HG02840 (cell line): ENCODE data around the gene PDE5A.
"Not testable (repeated sequence)": the region's sequence is repeated elsewhere in the genome, so short reads cannot be mapped to it uniquely, and the experiment has no call there.

Experiments used
- ATAC-seq: cut with Tn5 transposase; IDR thresholded peaks from one replicate; pipeline ENCODE4 v1.9.1; 2021; ENCODE audit warnings: mild to moderate bottlenecking, moderate library complexity, moderate number of reproducible peaks; ENCODE audit not compliant: unreplicated experiment, low FRiP score

Gene PDE5A

DNA sequence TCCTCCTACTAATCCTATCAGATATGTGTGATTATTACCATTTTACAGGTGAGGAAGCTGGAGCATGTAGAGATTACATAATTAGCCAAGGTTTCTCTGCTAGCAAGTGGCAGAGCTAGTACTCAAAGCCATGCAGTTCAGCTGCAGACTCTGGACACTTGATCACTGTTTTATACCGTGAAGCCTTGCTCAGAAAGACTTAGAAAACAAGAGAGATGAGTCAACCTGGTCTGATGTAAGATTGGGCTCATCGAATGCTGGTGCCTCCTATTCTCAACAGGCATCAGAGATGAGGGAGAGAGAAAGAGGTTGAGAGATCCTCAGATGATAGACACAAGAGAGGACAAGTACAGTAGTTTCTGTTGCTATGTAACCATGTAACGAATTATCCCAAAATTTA, 19.0 kb upstream of the PDE5A start:
- ATAC-seq: no peak

DNA sequence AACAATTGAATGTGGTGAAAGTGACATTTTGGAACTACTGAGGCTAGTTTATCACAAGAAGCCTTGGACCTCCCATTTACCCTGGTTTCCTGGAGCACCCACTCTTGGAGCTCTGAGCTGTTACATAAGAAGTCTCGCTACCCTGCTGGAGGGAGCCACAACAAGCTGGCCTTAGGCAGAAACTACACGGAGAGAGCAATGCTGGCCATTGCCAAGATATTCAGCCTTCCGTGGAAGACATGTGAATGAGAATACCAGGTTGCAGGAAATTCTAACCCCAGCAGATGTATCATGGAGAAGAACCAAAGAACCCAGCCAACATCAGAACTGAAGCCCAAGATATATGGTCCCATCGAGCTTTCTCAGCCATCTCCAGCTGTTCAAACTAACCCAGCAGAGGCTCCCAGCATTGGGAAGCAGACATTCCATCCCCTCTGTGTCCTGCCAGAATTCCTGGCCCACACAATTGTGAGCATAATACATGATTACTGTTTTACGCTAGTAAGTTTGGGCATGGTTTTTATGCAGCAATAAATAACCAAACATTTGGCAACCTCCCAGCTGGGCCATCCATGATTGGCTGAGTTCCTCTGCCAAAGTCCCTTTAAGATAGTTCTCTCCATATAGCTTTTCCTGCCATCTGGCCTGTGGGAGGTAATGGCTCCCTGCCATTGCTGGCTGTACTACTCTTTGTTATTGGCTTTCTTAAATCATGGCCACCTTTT, 17.9 kb upstream of the PDE5A start:
- ATAC-seq: no peak

DNA sequence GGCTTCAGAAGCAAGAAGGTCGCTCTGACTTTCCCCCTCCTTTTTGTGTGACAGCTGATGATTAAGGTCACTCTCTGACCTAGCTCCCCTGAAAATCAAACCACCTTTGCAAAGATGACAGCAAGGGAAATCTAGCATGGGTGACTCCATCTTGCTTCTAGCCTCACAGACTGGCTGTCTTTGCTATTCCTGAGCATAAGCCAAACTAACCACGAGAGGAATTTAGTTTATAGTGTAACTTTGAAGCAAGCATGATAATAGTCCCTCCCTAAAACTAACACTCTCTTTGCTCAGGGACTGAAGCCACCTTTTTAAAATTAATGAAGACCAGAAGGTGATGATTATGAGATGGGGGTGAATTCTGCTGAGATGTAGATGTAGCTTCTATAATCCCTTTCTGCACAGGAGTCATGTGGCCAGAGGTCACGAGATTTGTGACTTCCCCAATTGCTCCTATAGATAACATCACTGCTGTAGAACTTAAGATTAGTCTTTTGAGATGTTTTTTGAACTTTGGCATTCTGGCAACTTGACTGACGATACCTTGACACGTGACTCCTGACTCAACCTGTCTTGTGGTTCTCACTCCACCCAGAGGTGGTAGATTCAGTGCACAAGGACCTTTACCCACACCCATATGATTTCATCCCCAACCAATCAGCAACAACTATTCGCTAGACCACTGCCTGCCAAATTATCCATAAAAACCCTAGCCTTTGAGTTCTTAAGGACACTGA, 14.9 kb upstream of the PDE5A start:
- ATAC-seq: no peak

DNA sequence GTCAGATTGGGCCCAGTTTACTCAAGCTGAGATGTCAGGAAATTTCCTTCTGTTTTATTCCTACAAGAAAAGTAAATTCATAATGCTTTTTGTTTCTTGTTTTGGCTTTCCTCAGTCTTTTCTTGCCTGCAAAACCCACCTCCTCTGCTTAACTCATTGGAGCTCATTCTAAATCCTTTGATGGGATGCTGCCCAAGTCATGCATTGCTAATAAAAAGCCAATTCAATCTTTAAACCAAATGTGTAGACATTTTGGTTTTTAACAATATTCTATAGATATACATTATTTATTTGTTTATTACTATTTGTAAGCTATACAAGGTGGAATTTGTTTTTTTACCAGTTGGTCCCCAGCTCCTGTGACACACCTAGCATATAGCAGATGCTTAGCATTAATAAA, 13.2 kb upstream of the PDE5A start:
- no peak for ATAC-seq

DNA sequence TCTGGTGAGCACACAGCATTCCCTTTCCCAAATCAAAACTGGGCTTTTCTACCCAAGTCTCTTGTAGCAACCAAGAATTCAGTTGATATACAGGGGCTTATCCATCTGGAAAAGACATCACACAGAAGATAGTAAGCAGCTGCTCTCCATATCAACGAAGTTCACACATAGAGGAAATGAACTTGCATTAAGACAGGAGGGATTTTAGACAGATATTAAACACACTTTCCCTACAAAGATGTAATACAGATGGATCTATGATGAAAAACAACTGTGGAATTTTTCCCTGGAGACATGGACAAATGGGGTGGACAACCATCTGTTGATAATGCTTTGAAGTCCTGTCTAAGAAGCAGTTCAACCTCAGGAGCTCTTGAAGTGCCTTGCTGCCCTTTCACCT, 9.8 kb upstream of the PDE5A start:
- no peak for ATAC-seq

DNA sequence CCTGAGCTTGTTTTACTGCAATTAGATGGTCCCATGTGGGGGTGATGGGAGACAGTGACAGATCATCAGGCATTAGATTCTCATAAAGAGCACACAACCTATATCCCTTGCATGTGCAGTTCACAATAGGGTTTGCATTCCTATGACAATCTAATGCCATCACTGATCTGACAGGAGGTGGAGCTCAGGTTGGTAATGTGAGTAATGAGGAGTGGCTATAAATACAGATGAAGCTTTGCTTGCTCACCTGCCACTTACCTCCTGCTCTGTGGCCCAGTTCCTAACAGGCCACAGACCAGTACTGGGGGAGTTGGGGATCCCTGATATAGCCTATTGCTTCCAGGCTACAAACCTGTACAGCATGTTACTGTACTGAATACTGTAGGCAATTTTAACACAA, 8.2 kb upstream of the PDE5A start:
- not testable (repeated sequence) for ATAC-seq

DNA sequence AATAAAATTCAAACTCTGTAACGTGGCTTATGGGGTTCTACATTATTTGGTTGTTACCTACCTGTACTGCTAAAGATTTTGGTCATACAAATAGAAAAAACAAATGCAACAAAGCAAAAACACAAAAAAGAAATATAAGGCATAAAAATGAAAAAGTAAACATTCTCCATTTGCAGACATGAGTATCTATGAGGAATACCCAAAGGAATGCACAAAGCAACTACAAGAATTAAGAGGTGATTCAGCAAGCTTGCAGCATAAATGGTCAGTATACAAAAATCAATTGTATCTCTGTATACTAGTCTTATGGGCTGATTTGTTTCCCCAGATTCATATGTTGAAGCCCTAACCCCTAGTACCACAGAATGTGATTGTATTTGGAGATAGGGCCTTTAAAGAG, 3.6 kb upstream of the PDE5A start:
- ATAC-seq: no peak

DNA sequence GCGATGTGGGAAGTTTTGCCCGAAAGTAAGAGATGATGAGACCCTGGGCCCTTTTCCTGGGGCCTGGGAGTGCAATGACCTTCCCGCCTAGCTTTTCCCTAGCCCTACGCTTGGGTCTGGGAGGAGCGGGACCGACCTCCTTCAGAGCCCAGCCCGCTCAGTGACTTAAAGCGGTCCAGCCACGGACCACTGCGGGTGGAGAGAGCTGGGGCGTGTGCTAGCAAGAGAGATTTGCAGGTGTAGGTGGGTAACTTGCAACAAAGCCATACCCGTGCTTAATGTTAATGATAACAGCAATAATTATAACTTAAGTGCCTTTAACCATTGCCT, 503 bp upstream of the PDE5A start:
- peak; percentile 29 for ATAC-seq

DNA sequence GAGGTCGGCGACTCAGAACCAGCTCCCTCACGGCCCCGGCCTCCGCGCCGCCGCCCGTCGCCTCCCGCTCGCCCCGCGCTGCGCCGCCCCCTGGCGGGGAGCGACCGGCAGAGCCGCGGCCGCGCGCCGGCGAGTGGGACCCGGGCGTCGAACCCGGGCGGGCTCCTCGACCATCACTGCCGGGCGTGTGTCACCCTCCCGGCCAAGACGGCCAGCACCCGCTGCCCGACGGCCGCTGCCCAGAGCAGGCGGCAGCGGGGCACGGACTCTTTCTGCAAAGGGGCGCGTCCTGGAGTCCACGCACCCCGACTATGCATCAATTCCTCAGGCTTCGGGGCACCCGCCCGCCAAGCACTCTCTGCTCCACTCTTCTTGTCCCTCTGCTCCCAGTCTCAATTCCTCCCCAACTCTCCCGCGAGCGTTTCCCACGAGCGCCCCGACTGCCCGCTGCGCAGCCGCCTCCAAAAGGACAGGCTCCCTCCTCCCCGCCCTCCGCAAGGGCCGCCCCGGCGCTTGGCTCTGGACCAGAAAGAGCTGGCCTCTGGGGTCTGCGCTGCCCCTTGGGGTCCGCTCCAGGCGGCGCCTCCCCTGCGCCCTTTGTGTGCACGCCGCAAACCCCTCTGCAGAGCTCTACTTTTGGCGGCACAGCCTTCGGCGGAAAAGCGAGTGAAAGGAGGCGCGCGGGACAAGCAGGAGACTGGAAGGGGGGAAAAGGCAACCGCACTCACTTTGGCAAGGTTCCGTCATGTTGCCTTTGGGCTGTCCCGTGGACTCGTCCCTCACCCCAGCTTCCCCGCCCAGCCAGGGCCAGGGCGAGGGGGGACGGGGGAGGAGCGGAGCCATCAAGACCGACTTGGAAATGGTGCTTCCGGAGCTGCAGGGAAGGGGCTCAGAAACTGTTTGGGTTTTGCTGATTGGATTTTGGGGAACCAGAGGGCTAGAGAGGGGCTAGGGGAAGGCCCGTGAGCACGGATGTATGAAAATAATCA, 1.0 kb downstream of the PDE5A start:
- peak; percentile 61 for ATAC-seq

DNA sequence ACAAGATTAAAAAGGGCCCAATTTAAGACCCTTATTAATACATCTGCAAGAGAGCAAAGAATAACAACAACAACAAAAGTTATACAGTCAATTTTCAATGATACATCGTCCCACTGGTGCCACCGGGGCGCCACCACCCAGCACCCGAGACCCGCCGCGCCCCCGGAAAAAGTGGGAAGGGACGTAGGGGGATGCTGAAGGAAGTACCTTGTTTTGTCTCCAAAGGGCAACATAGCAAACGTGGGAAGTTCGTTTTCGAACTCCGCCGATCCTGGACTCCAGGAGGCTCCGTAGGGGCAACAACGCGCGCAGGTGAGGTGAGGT, 1.7 kb downstream of the PDE5A start:
- no peak for ATAC-seq

DNA sequence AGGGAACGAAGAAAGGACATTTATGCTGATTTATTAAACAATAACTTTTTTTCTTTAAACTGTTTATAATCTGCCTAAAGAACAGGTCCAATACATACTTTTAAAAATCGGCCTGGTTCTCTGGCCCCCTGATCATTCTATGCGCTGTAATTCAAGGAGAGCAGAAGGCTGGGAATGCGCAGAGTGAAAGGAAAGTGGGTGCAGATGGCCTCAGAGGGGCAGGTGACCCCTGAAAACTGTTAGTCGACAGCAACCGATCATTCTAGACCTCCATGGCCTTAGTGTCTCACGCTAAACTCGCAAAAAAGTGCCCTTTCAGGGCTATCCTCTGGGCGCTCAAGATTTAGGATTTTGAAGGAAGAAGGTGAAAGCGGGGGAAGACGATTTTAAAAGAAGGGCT, 2.2 kb downstream of the PDE5A start:
- ATAC-seq: no peak

DNA sequence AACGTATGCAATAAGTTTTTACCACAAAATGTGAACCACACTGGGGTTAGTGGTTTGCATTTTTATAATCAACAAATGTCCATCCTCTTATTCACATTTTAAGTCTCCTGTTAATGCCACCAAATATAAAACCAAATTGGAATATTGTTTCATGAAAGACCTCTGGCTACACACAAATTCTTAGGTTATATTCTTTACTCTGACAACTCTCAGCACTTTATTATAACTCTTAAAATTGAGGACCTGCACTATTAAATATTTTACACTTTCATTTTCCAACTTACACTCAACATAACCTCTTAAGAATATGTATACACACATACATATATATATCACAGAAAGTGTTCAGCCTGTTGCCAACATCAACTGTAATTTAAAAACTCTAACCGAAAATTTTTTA, 2.8 kb downstream of the PDE5A start:
- ATAC-seq: no peak

DNA sequence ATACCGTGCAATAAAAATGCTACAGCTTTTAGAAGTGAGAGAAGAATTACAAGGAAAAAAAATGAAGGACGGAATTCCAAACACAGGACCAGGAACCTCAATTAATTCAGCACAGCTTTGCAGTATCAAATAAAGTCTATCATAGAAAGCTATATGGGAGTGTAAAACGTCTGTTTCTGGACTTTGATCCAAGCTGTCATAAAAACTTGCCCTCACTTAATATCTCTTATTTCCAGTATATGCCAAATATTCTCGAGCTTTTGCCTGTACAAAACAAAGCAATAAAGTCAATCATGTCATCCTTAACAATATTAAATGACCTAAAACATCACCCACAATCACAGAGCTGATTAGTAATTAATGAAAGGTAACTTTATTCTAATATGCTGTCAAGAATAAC, 4.2 kb downstream of the PDE5A start:
- ATAC-seq: no peak

DNA sequence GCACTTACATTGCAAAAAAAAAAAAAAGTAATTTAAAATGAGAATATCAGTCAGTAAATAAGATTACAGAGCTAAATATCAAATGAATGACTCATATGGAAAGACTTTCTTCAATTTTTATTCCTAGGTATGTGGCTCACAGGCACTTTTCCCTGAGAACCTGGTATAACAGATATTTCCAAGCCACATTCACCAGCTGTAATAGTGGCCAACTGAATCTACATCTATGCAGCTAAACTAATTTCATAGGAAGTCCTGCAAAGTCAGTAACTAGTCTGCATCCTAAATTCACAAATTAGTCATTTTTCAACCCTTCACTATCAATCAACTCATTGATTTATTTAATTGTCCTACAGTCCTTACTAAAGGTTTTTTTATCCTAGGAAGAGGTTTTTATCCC, 5.6 kb downstream of the PDE5A start:
- ATAC-seq: no peak

DNA sequence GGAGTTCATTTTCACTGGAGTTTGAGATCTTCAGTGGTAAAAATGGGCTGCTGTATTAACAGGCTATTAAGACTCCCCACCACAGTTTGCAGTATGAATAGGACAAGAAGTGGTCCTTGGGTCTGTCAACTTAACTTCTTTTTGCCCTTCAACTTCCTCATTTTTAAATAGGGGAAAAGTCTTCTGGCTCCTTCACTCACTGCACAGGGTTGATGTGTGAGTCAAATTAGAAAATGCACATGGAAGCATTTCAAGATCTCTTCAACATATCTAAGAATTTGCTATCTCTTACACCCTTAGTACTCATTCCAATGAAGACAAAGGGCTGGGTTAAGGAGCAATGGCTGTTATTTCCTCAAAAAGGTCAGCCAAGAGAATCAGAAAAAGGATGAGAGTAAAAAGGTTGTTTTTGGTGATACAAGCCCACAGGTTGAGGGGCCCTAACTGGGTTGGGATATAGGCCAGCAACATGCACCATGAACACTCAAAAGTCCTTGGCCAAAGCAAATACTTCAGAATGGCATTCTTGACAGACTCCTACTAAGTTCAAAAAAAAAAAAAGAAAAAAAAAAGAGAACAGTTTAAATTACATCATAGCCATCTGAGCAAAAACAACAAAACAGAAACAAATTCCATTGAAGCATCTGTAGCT, 13.4 kb downstream of the PDE5A start:
- ATAC-seq: no peak

DNA sequence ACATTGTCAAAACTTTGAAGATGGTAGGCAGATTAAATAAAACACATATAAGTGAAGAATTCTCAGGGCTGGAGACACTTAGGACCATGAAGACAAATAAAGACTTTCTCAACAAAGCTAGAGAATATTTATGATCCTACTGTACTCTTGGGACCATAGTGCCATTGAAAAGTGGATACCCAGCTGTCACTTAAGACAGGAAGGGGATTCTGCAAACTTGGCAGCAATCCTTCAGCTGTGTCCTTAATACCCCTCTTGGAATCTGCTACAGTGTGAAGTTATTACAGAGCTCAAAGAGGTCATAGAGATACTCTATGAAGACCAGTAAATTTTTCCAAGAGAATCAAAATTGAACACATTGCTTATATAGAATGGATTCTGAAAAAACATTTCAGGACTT, 24.3 kb downstream of the PDE5A start:
- no peak for ATAC-seq

DNA sequence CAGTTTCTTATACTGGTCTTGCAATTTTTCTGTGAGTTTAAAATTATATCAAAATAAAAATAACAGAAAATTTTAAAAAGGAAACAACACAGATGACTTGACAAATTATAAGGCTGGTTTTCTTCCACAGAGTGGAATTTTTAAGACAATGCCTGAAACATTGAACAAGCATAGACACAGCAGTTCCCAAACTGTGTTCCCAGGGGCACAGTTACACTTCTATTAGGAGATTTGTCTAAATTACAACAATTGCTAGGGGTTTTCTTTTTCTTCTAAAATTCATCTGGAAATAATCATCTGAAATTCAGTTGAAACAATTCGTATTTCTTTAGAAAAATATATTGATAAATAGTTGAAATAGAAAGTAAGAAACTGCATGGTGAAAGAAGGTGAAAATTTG, 26.2 kb downstream of the PDE5A start:
- no peak for ATAC-seq

DNA sequence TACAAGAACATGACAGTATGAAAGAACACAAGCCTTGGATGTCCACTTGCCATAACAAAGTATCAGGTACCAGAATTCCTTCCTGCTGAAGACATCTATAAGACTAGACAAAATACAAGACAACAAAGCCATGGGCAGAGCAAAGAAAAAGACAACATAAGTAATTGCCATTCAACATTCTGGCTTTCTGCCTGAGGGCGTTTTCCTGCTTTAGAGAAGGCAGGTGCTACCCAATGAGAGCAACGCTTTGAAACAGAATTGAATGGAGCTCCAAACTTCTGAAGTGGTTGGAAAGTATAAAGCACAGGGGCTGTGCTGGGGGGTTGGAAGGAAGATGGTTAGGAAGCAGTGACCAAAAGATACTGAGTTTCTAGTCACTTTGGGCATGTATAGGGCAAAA, 30.1 kb downstream of the PDE5A start:
- no peak for ATAC-seq

DNA sequence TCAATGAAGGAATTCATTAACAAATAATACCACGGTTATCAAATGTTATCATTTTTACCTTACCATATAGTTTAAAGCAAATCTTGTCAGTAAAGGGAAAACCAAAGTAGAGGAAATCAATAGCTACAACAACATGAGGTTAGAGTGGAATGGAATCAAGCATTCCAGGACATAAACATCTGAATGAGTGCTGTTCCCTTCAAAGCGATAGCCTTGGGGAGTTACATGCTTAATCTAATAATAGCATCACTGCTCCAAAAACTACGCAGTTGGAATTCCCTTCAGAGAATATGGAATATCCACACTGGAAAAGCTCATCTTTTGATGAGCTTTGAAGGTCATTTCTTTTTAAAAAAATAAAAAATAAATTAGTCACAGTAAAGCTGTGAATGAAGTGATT, 31.2 kb downstream of the PDE5A start:
- no peak for ATAC-seq

DNA sequence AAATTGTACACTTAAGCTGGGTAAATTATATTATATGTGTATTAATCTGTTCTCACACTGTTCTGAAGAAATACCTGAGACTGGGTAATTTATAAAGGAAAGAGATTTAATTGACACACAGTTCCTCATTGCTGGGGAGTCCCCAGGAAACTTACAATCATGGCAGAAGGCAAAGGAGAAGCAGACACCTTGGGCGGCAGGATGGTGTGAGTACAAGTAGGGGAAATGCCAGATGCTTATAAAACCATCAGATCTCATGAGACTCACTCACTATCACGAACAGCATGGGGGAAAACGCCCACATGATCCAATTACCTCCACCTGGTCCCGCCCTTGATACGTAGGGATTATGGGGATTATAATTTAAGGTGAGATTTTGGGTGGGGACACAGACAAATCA, 34.9 kb downstream of the PDE5A start:
- no peak for ATAC-seq

DNA sequence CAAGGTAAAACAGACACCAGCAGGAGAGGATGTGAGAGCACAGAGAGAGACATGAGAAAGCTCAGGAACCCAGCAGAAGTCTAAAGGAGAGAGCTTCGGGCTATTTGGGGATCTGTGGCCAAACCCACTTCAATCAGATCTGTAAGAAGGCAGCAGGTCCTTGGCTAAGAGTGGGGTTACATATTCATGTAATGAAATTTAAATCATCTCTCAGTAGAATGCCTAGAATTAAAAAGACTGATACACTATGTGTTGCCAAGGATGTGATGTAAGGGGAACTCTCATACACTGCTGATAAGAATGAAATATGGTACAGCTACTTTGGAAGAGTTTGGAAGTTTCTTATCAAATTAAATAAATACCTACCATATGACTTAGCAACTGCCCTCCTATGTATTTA, 35.8 kb downstream of the PDE5A start:
- ATAC-seq: no peak
